GM13977 (cell line): Measurements from ENCODE around the gene GMCL1.
"Not testable (repeated sequence)": the region's sequence is repeated elsewhere in the genome, so short reads cannot be mapped to it uniquely, and the experiment has no call there.

Source experiments
- DNase-seq: peaks from one replicate; pipeline ENCODE4 v3.0.0; 2012; ENCODE audit warnings: low spot score
- in situ Hi-C: fragments of 300-500 bp; cut with MboI; formaldehyde crosslinking; loops from one replicate; pipeline ENCODE4 v1.12.0; 2022; ENCODE audit warnings: low sequenced_read_pairs, low pct_unique_long_range_greater_than_20kb, mixed read lengths, inconsistent platforms; ENCODE audit not compliant: unreplicated experiment
- TF ChIP-seq, protein P1 (sequence below): IDR thresholded peaks from 2 replicates; pipeline ENCODE4 v1.5.1; 2012; ENCODE audit warnings: mild to moderate bottlenecking, control low read depth; ENCODE audit not compliant: insufficient read depth; ENCODE audit errors: extremely low read depth, missing control alignments

Gene GMCL1

GRCh38 chr2:69893684-69894551 is 64.5 kb downstream of the GMCL1 start, which contains the start of gene SNRNP27:
TSS of gene SNRNP27 (plus strand) at chr2:69893956. CDS start at chr2:69893985, 29 bp downstream.
- in situ Hi-C loops: no loop called here
- DNase-seq: peak; percentile 77
- TF ChIP-seq, protein P1, sequence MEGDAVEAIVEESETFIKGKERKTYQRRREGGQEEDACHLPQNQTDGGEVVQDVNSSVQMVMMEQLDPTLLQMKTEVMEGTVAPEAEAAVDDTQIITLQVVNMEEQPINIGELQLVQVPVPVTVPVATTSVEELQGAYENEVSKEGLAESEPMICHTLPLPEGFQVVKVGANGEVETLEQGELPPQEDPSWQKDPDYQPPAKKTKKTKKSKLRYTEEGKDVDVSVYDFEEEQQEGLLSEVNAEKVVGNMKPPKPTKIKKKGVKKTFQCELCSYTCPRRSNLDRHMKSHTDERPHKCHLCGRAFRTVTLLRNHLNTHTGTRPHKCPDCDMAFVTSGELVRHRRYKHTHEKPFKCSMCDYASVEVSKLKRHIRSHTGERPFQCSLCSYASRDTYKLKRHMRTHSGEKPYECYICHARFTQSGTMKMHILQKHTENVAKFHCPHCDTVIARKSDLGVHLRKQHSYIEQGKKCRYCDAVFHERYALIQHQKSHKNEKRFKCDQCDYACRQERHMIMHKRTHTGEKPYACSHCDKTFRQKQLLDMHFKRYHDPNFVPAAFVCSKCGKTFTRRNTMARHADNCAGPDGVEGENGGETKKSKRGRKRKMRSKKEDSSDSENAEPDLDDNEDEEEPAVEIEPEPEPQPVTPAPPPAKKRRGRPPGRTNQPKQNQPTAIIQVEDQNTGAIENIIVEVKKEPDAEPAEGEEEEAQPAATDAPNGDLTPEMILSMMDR: no peak

DNA sequence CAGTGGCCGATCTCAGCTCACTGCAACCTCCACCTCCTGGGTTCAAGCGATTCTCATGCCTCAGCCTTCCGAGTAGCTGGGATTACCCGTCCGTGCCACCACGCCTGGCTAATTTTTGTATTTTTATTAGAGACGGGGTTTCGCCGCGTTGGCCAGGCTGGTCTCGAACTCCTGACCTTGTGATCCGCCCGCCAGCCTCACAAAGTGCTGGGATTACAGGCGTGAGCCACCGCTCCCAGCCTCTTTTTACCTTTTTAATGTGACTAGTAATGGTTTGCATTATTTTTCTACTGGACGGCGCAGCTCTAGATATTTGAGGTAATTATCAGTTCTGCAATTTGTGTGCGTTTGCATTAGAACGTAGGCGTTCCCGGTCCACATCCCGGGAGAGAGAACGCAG is 65.3 kb downstream of the GMCL1 start:
- DNase-seq, in situ Hi-C loops: not testable (repeated sequence)

- TF ChIP-seq, protein P1: no peak
- DNase-seq: no peak
- in situ Hi-C loops: loop anchor here (10.0 to 25.0 kb wide), 3 partner anchors 178 to 735 kb away; partner anchors contain the start of gene SNRPG
Observed at GRCh38 chr2:69902213-69902922, 72.9 kb downstream of the GMCL1 start.

GRCh38 chr2:69907216-69907615 is 77.8 kb downstream of the GMCL1 start:
- in situ Hi-C loops: loop anchor here (10.0 to 25.0 kb wide), 3 partner anchors 182 to 730 kb away; partner anchors contain the start of gene SNRPG
- TF ChIP-seq, protein P1: no peak
- DNase-seq: no peak

DNA sequence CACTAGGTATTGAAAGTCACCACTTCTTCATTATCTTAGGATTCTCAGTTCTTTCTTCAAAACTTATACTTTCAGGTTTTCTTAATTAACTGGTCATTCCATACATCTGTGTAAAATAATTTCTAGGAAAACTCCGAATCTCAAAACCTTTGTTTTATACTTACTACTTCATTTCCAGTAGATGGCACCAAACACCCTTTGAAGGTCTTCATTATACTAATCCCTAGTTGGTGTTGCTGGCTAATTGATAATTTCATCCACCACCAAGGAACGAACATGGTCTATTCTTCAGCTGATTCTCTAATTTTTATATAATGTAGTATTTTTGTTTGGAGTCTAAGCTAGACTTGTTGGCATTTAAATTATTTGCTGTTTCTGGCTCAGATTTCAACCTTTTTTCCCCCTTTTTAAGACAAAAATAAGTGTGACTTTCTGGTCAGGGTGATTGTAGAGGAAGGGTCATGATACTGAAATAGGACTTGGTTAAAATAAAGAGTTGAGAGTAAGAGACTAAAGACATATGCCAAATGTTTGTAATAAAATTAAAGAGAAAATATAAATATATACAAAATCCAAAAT is 82.6 kb downstream of the GMCL1 start:
- DNase-seq: no peak
- in situ Hi-C loops: loop anchor here (10.0 to 25.0 kb wide), 4 partner anchors 153 to 725 kb away; partner anchors contain the start of gene SNRPG
- TF ChIP-seq, protein P1: peak; percentile 45

- in situ Hi-C loops: loop anchor here (10.0 to 25.0 kb wide), 4 partner anchors 150 to 723 kb away; partner anchors contain the start of gene SNRPG
- DNase-seq: peak; percentile 98
- TF ChIP-seq, protein P1: peak; percentile 53
Observed at GRCh38 chr2:69914164-69914949, 84.9 kb downstream of the GMCL1 start.
